HG03342 (cell line): ENCODE results near the gene UBE2H.
"Not testable (repeated sequence)": the region's sequence is repeated elsewhere in the genome, so short reads cannot be mapped to it uniquely, and the experiment has no call there.

ENCODE experiments used
- ATAC-seq: cut with Tn5 transposase; IDR thresholded peaks from one replicate; pipeline ENCODE4 v1.9.1; 2021; ENCODE audit warnings: mild to moderate bottlenecking, moderate library complexity; ENCODE audit not compliant: unreplicated experiment

Gene UBE2H

DNA sequence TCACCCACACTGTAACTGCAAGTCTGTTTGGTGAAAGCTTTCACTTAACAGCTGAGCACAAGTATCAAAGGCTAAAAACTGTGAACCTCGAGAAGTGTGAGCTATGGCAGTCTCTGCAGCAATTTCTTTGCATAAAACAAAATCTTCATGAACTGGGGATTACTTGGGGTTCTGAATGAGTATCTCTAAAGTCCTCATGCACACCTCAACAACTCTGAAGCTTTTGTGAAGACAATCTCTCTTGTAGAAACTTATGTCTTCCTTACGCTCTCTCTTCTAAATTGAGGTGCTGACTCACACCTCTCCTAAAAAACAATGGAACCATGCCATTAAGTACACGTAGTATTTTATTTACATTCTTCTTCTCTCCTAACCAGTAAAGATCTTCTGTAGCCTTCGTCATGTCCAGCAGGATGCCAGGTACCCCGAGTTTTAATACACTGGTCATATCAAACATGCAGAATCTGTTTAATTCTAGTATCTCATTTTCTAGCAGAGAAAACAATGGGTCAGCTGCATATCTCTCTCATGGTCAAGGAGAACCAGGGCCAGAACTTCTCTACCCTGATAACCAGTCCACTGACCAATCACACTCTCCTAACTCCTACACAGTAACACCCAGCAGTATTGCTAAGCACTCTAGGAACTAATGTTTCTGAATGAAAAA is 76.9 kb downstream of the UBE2H start:
- ATAC-seq: no peak

- ATAC-seq: no peak
Measured at GRCh38 chr7:129875160-129875559, 77.6 kb downstream of the UBE2H start.

DNA sequence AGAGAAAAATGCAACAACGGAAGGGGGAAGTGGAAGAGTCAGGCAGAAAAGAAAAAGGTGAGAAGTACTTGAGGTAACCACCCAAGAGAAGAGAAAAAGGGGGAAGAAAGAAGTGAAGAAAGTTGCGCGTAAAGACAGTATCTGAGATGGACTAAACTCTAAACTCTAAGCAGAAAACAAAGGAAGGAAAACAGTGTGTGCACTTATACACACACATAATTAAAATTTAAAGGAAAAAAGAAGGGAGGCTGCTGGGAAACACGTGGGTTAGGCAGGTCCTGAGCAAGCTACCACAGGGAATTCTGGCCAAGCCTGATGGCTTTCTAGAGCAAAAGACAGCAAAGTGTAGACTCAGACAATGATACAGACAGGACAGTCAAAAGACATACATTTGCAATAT is 78.0 kb downstream of the UBE2H start:
- ATAC-seq: no peak

DNA sequence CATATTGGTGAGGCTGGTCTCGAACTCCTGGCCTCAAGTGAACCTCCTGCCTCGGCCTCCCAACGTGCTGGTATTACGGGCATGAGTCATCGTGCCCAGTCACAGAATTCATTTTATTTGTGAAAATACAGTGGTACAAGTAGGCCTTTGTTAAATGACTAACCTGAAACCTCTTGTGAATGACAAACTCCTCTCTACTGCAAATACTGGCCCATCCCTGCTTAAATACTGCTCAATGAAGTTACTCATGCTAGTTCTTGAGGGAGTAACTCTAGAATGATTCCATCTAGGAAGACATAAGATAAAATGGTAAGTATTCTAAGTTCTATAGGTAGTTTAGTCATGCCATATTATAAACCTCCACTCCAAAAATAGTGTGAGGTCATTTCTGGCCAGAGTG is 80.7 kb downstream of the UBE2H start:
- no peak for ATAC-seq

- ATAC-seq: no peak
Measured at GRCh38 chr7:129870668-129871067, 82.1 kb downstream of the UBE2H start.

DNA sequence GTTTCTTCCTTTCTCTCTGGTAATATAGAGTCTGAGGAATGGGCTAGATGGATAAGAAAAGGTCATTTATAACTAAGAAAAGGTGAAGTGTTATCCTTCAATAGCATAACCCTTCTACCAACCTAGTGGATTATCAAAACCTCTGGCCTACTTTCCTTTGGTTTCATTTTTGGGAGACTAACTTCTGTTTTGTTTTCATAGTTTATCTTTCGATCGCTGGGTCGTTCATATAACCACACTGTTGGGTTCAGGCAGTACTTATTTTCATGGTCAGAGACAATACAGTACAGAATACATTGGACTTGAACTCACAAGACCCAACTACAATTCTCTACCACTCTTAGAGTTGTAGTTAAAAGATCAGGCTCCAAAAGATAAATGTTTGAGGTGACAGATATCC is 86.5 kb downstream of the UBE2H start:
- ATAC-seq: no peak

DNA sequence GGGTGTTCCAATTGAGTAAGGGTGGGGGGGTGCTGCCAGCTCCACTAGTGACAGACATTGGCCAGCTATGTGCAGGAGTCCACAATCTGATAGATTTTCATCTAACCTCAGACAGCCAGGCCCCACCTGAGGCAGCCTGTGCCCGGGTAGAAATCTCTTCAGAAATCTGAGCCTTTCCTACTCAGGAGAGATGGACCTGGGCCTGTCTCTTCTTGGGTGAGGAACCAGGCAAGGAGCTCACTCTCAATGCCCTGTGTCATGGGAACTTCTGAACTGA is 86.9 kb downstream of the UBE2H start:
- ATAC-seq: no peak

- no peak for ATAC-seq
Measured at GRCh38 chr7:129865093-129865924, 87.5 kb downstream of the UBE2H start.

- ATAC-seq: not testable (repeated sequence)
Measured at GRCh38 chr7:129864676-129865075, 88.1 kb downstream of the UBE2H start.

DNA sequence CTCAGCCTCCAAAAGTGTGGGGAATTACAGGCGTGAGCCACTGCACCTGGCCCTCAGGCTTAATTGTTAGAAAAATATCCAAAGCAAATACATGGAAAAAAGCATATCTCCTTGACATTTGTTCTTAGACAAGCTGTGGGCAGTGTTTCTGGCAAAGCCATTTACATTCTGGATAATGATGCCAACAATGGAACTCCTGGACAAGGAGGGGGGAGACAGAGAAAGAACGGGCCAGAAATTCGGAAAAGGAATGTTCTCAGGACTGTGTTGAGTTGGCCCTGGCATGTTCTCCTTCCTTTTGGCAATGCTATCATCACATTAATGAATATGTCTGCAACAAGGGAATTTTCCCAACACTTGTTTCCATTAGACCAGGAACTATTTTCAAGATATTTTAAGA is 88.7 kb downstream of the UBE2H start:
- ATAC-seq: no peak

DNA sequence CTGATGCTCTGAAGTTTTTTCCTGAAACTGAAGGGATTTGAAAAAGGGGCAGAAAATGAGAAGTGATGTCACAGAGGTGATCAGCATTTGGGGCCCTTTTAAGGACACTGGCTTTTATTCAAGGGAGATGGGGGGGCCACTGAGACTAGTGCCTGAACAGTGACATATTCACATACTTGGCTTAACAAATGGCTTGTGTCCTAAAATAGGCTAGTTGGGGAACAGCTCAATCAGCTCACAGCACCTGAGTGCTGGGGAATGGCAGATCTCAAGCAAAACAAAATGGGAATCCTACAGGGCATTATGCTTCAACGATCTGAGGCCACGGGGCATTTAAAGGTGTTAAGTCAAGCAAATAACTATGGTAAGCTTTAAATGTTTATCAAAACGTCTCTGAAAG is 90.1 kb downstream of the UBE2H start:
- no peak for ATAC-seq

DNA sequence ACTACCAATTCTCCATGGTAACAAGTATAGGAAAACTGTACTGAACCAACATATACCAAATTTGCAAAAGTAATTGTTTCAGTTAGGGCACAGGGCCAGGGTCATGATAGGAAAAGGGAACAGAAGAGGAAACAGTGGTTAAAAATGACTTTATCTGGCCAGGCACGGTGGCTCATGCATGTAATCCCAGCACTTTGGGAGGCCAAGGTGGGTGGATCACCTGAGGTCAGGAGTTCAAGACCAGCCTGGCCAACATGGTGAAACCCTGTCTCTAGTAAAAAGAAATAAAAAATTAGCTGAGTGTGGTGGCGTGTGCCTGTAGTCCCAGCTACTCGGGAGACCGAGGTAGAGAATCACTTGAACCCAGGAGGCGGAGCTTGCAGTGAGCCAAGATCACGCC is 92.0 kb downstream of the UBE2H start:
- ATAC-seq: not testable (repeated sequence)

- ATAC-seq: no peak
Measured at GRCh38 chr7:129859183-129859582, 93.6 kb downstream of the UBE2H start.

- ATAC-seq: no peak
Measured at GRCh38 chr7:129858490-129858889, 94.3 kb downstream of the UBE2H start.

- no peak for ATAC-seq
Measured at GRCh38 chr7:129857313-129857712, 95.4 kb downstream of the UBE2H start.

- no peak for ATAC-seq
Measured at GRCh38 chr7:129855935-129856717, 96.6 kb downstream of the UBE2H start.

DNA sequence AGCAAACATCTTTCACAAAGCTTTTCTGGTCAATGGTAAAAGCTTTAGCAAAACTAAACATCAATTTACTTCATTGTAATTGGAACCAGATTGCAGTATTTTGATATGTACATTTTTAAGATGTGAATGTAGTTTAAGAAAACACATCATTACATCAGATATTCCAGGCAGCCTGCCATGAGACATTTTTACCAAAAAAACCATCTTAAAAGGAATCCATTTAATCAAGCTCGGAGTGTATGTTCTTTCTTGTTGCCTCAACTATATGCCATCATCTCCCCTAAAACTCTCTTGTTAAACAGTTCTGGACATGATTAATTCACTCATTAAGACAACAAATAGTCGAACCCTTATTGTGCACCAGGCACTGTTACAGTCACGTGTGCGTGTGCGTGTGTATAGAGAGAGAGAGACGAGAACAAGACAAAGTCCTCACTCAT is 97.5 kb downstream of the UBE2H start:
- no peak for ATAC-seq

GRCh38 chr7:129854401-129854800 is 98.4 kb downstream of the UBE2H start:
- ATAC-seq: no peak

GRCh38 chr7:129853661-129854268 is 99.0 kb downstream of the UBE2H start:
- ATAC-seq: no peak

- ATAC-seq: no peak
Measured at GRCh38 chr7:129851809-129852208, 101.0 kb downstream of the UBE2H start.

GRCh38 chr7:129851174-129851573 is 101.6 kb downstream of the UBE2H start:
- no peak for ATAC-seq
